Measurements from ENCODE around the gene SLCO4C1.

The SLCO4C1 gene

GRCh38 chr5:102262688-102263087 is 33.4 kb downstream of the SLCO4C1 start:
- DNase-seq, result no peak

- no peak for DNase-seq
Observed at GRCh38 chr5:102249381-102249780, 46.7 kb downstream of the SLCO4C1 start.

GRCh38 chr5:102243213-102243612 is 52.9 kb downstream of the SLCO4C1 start:
- DNase-seq, result no peak

GRCh38 chr5:102241809-102242421 is 54.2 kb downstream of the SLCO4C1 start:
- no peak for DNase-seq

GRCh38 chr5:102231693-102232619 is 64.1 kb downstream of the SLCO4C1 start:
- DNase-seq, result no peak

- no peak for DNase-seq
Observed at GRCh38 chr5:102229685-102230084, 66.4 kb downstream of the SLCO4C1 start.

GRCh38 chr5:102226321-102226720 is 69.8 kb downstream of the SLCO4C1 start:
- DNase-seq, result no peak

- no peak for DNase-seq
Observed at GRCh38 chr5:102223542-102224477, 72.3 kb downstream of the SLCO4C1 start.

- DNase-seq, result no peak
Observed at GRCh38 chr5:102222772-102223171, 73.3 kb downstream of the SLCO4C1 start.

GRCh38 chr5:102221949-102222348 is 74.1 kb downstream of the SLCO4C1 start:
- DNase-seq, result no peak

- DNase-seq, result no peak
Observed at GRCh38 chr5:102218159-102218558, 77.9 kb downstream of the SLCO4C1 start.

- no peak for DNase-seq
Observed at GRCh38 chr5:102216678-102217077, 79.4 kb downstream of the SLCO4C1 start.

GRCh38 chr5:102211165-102211564 is 84.9 kb downstream of the SLCO4C1 start:
- no peak for DNase-seq

GRCh38 chr5:102200861-102201260 is 95.2 kb downstream of the SLCO4C1 start:
- no peak for DNase-seq

GRCh38 chr5:102196481-102196880 is 99.6 kb downstream of the SLCO4C1 start:
- DNase-seq, result no peak

Measured in fibroblast of skin of abdomen (primary cell).